Adipocyte (in vitro differentiated cells): Measurements from ENCODE around the gene SAMD15.
A peak's percentile ranks its signal among the peaks of the same experiment; 100 is the strongest.

Experiments used
- DNase-seq: peaks from one replicate; pipeline ENCODE4 v3.0.0-alpha.2; 2015; ENCODE audit warnings: low read depth
- H3K27me3 ChIP-seq: replicated peaks from 2 replicates; pipeline ENCODE4 v1.7.0; 2013; ENCODE audit warnings: mild to moderate bottlenecking, low read length, moderate library complexity; ENCODE audit not compliant: control insufficient read depth, insufficient read depth
- H3K36me3 ChIP-seq: 2 replicates; pipeline ENCODE4 v1.7.0; 2013; ENCODE audit warnings: low read length, mild to moderate bottlenecking, moderate library complexity; ENCODE audit not compliant: control insufficient read depth, insufficient read depth, severe bottlenecking
- H3K4me1 ChIP-seq: 2 replicates; pipeline ENCODE4 v1.7.0; 2013; ENCODE audit warnings: mild to moderate bottlenecking, low read length, moderate library complexity; ENCODE audit not compliant: control insufficient read depth, insufficient read depth
- H3K4me3 ChIP-seq: 2 replicates; pipeline ENCODE4 v1.7.0; 2013; ENCODE audit warnings: mild to moderate bottlenecking, low read length, moderate library complexity
- H3K9ac ChIP-seq: 2 replicates; pipeline ENCODE4 v1.7.0; 2013; ENCODE audit warnings: mild to moderate bottlenecking, low read length, moderate library complexity
- H3K9me3 ChIP-seq: 2 replicates; pipeline ENCODE4 v1.7.0; 2013; ENCODE audit warnings: mild to moderate bottlenecking, low read length, moderate library complexity; ENCODE audit not compliant: control insufficient read depth

SAMD15 gene

DNA sequence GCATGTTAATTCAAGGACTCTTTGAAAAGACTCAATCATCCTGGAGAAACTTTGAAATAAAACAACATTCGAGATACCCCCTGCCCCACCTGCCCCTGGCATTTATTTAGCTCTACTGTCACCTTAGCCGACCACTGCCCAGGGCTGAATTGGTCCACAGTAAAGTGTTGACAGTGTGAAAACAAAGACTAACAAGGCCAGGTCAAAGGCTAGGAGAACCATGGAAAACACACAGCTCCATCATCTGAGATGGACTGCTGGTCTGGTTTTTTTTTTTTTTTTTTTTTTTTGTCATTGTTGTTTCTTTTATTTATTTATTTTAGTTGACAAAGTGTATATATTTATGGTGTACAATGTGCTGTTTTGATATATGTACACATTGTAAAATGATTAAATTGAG lies 30.7 kb upstream of the SAMD15 start:
- no peak overlapping the region for H3K9ac ChIP-seq
- H3K36me3 ChIP-seq, result peaks cover 28% of the 10 kb centered on the region
- H3K4me1 ChIP-seq, result no peaks in the 10 kb centered on the region

DNA sequence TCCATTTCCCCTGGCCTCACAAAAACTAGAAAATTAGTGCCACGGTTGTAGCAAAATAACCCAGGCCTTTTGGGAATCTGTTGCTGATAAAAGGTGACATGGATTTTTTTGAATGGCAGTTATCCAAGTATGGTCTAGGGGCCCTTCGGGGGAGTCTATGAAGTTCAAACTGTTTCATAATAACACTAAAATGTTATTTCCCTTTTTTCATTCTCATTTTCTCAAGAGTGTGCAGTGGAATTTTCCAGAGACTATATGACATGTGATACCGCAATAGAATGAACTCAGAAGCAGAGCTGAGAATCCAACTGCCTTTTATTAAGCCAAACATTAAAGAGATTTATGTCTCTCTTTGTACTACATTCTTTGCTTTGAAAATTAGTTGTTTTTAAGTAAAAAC lies 29.4 kb upstream of the SAMD15 start:
- no peak overlapping the region for H3K9ac ChIP-seq
- peaks cover 16% of the 10 kb centered on the region for H3K36me3 ChIP-seq
- H3K4me1 ChIP-seq, result no peaks in the 10 kb centered on the region
- H3K4me3 ChIP-seq, result no peak overlapping the region
- H3K9me3 ChIP-seq, result no peaks in the 10 kb centered on the region
- DNase-seq, result peak; percentile 21
- no peaks in the 10 kb centered on the region for H3K27me3 ChIP-seq

More for the DNA sequence above, 30.7 kb upstream of the SAMD15 start:
- Histone ChIP-seq H3K4me3 (no peak overlapping the region), H3K27me3 (no peaks in the 10 kb centered on the region), H3K9me3 (no peaks in the 10 kb centered on the region)
- DNase-seq, result no peak

DNA sequence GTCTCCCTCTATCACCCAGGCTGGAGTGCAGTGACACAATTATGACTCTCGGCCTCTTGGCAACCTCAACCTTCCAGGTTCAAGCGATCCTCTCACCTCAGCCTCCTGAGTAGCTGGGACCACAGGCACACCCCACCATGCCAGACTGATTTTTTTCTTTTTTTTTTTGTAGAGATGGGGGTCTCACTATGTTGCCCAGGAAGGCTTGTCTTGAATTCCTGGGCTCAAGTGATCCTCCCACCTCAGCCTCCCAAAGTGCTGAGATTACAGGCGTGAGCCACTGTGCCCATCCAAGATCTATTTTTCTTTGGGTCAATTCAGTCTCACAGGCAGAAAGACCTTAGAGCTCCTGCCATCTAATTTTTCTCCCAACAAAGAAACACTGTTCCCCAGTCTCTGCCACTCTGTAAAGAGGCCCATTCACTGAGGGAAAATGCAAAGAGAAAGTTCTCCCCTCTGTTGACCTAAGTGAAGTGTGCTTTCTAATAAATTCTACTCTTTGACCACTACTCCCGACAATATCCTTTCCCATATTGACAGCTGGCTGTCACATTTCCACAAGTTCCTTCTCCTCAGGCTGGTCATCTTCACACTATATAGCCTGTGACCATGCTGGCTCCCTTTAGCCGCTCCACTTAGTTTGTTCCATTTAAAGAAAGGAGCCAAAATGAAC lies 23.6 kb upstream of the SAMD15 start:
- H3K9ac ChIP-seq, result no peak overlapping the region
- H3K4me1 ChIP-seq, result peaks cover 4% of the 10 kb centered on the region
- no peaks in the 10 kb centered on the region for H3K27me3 ChIP-seq
- H3K9me3 ChIP-seq, result no peaks in the 10 kb centered on the region
- no peak overlapping the region for H3K4me3 ChIP-seq
- no peak for DNase-seq
- peaks cover 8% of the 10 kb centered on the region for H3K36me3 ChIP-seq

DNA sequence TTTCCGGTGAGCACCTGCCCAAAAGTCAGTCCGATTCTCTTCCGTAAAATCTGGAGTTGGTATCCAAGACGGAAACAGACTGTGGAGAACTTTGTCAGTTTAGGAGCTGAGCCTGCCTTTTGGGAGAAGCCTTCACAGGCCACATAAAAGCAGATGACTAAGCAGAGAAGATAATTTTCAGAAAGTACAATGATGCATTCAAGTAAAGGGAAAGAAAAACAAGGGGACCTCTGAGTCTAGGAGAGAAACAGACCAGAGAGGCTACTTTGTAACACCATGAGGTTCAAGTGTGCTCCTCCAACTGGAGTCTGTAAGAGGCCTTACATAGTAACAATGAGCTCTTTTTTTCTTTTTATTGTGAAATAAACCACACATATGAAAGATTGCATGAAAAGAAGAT lies 21.4 kb upstream of the SAMD15 start:
- Histone ChIP-seq H3K36me3 (no peaks in the 10 kb centered on the region), H3K4me1 (peaks cover 4% of the 10 kb centered on the region), H3K4me3 (no peak overlapping the region), H3K27me3 (no peaks in the 10 kb centered on the region), H3K9me3 (no peaks in the 10 kb centered on the region), H3K9ac (no peak overlapping the region)
- DNase-seq, result no peak

DNA sequence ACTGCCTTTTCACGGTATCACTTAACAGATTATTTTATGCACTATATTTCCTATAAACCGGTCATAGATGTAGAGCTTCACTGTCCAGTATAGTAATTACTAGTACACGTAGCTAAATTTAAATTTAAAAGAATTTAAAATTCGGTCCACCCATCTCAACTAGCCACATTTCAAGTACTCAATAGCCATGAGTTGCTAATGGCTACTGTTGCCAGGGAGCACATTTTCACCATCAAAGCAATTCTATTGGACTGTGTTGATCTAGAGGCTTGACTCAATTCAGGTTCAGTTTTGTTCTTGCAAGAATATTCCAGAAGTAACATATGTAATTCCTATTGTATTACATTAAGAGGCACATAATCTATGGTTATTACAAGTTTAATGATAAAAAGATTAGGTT lies 20.3 kb upstream of the SAMD15 start:
- Histone ChIP-seq H3K4me1 (peaks cover 4% of the 10 kb centered on the region), H3K9ac (no peak overlapping the region), H3K36me3 (no peaks in the 10 kb centered on the region), H3K9me3 (no peaks in the 10 kb centered on the region), H3K4me3 (no peak overlapping the region), H3K27me3 (no peaks in the 10 kb centered on the region)
- no peak for DNase-seq

DNA sequence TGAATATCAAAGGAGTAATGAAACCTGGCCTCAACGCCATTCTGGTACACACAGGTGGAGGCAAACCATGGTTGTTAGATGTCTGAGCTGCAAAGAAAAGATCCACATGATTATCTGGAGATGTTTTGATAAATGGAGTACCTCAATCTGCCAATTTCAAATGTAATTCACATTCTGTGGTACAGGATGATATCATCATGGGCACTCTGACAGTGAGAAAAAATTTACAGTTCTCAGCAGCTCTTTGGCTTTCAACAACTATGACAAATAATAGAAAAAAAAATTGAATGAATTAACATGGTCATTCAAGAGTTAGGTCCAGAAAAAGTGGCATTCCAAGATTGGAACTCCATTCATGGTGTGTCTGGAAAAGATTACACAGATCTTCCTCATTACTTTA lies 17.6 kb upstream of the SAMD15 start:
- H3K27me3 ChIP-seq, result no peaks in the 10 kb centered on the region
- H3K4me3 ChIP-seq, result no peak overlapping the region

DNA sequence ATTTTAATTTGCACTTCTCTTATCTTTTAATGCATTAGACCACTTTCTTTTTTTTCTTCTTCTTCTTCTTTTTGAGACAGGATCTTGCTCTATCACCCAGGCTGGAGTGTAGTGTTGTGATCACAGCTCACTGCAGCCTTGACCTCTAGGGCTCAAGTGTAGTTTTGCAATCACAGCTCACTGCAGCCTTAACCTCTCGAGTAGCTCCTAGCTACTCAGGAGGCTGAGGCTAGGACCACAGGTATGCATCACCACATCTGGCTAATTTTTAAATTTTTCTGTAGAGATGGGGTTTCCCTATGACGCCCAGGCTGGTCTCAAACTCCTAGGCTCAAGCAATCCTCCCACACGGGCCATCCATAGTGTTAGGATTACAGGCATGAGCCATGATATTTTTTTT lies 13.0 kb upstream of the SAMD15 start:
- no peak overlapping the region for H3K9ac ChIP-seq
- no peaks in the 10 kb centered on the region for H3K27me3 ChIP-seq
- no peaks in the 10 kb centered on the region for H3K4me1 ChIP-seq
- DNase-seq, result no peak
- H3K36me3 ChIP-seq, result no peaks in the 10 kb centered on the region
- H3K4me3 ChIP-seq, result no peak overlapping the region
- H3K9me3 ChIP-seq, result no peaks in the 10 kb centered on the region

More for the DNA sequence above, 17.6 kb upstream of the SAMD15 start:
- Histone ChIP-seq H3K9ac (no peak overlapping the region), H3K9me3 (no peaks in the 10 kb centered on the region), H3K4me1 (peaks cover 4% of the 10 kb centered on the region), H3K36me3 (no peaks in the 10 kb centered on the region)
- no peak for DNase-seq

DNA sequence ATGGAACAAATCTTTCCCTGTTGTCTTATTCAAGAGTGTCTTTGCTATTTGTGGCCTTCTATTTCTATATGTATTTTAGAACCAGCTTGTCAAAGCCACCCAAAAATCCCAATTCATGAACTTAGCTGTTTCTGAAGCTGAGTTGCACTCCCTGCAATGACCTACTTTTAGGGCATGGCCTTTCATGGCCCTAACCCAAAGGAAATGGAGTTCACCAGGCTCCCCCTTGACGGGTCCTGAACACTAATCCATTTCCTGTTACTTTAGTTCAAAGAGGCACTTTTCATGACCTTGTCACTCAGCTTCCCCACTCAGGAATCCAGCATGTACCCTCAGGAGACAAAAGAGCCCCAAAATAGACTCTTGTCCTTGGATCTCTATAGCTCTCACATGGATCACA lies 7.9 kb upstream of the SAMD15 start:
- no peak overlapping the region for H3K9ac ChIP-seq
- no peak overlapping the region for H3K4me3 ChIP-seq
- no peaks in the 10 kb centered on the region for H3K27me3 ChIP-seq
- H3K4me1 ChIP-seq, result peaks cover 3% of the 10 kb centered on the region
- no peaks in the 10 kb centered on the region for H3K36me3 ChIP-seq
- no peak for DNase-seq
- no peaks in the 10 kb centered on the region for H3K9me3 ChIP-seq

DNA sequence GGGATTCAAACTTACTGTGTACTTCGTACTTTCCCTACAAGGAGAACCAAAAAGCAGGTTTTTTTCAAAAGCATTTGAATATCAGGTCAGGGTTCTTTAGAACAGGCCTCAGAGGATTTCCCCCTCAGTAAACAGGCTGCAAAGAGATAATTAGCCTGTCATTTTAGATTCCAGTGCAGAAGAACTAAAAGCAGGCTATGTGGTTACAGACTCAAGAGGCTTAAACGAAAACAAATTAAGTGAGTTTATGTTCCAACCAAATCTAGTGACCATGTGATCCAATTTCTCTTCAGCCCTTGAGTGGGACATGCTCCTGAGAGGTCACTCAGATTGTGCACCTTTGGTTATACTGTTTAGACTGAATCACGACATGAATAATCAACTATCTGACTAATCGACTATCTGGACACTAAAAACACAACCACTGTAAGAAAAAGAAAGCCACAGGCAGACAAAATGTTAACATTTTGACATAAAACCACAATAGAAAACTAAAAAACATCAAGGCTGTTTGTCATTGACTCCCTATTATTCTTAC lies 4.8 kb upstream of the SAMD15 start:
- Histone ChIP-seq H3K27me3 (no peaks in the 10 kb centered on the region), H3K36me3 (no peaks in the 10 kb centered on the region), H3K9ac (no peak overlapping the region), H3K4me3 (no peak overlapping the region), H3K4me1 (peaks cover 5% of the 10 kb centered on the region), H3K9me3 (no peaks in the 10 kb centered on the region)
- DNase-seq, result peak; percentile 33

DNA sequence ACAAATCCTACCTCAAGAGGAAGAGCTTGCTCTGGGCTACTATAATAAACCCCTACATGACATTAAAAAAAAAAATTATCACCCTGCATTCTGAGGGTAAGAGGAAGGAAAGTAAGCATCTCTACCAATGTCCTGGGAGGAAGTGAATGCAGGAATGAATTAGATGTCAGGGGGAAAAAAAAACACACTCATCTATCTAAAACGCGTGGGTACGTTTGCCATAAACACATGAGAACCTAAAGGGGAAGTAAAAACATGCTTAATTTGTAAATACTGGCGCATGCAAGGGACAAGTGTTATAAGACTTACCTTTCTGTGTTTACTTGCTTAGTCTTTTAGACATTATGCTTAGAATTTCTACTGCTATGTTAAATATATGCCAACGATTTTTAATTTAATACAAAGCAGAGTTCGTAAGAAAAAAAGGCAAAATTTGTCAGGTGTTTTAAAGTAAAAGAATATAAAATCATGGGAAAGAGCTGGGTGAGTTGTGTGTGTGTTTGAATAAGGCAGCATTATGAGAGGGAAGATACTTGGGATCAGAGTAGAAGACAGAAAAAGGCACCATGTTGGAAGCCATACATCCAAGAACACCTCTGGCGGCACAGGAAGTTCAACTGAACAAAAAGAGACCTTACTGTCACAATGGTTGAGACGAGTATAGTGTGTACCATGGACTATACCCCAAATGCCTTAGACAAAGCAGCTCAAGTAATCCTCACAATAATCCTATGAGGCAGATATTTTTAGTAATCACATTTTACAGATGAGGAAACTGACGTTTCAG lies 1.8 kb upstream of the SAMD15 start:
- no peak overlapping the region for H3K4me3 ChIP-seq
- no peak for DNase-seq
- no peaks in the 10 kb centered on the region for H3K36me3 ChIP-seq
- H3K9ac ChIP-seq, result no peak overlapping the region
- no peaks in the 10 kb centered on the region for H3K9me3 ChIP-seq
- H3K4me1 ChIP-seq, result peaks cover 8% of the 10 kb centered on the region
- H3K27me3 ChIP-seq, result no peaks in the 10 kb centered on the region

DNA sequence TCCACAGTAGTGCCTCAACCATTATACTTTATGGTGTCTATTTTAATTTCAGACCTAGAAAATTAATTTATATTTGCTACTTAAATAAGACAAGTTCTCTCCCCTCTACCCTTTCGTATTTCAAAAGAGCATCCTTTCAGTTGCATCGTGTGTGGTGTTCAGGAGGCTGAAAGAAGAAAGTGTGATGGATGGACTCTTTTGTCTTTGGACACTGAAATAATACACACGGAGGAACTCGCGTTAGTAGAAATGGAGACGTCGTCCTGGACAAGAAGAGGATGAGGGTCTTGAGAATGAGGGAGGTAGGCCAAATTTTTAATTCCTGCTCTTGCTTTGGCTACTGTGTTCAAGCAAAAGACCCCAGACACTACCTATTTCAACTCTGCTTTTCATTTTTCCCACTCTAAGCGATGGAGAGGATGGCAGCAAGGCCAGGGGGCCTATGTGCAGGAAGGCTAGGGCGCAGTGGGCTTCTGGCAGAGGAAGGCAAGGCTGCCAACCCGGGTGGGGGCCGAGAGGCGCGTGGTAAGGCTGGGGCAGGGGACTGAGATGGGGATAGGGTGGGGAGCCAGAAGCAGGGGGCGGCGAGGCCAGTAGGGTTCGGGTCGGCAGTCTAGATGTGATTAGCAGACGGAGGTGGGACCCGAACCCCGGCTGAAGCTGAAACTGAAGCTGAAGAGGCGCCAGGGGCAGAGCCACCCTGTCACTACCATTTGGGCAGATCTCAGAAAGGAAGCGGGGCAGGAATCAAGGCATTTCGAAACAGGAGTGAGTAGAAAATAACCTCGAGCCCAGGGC lies 1.0 kb upstream of the SAMD15 start:
- H3K9ac ChIP-seq, result peak overlapping the region; percentile 93
- peak overlapping the region; percentile 98 for H3K4me3 ChIP-seq
- H3K4me1 ChIP-seq, result peaks cover 8% of the 10 kb centered on the region
- H3K36me3 ChIP-seq, result no peaks in the 10 kb centered on the region
- peak; percentile 5 for DNase-seq
- H3K27me3 ChIP-seq, result no peaks in the 10 kb centered on the region
- H3K9me3 ChIP-seq, result no peaks in the 10 kb centered on the region
